HG03520 (cell line): Measurements from ENCODE around the gene CCDC81.

Experiments used
- ATAC-seq: cut with Tn5 transposase; IDR thresholded peaks from one replicate; pipeline ENCODE4 v1.9.1; 2021; ENCODE audit warnings: mild to moderate bottlenecking, moderate library complexity; ENCODE audit not compliant: unreplicated experiment

The CCDC81 gene

GRCh38 chr11:86438685-86439084 lies 64.0 kb downstream of the CCDC81 start:
- ATAC-seq, result no peak

GRCh38 chr11:86440305-86440716 lies 65.6 kb downstream of the CCDC81 start:
- ATAC-seq, result no peak

GRCh38 chr11:86440843-86441242 lies 66.2 kb downstream of the CCDC81 start:
- no peak for ATAC-seq

- ATAC-seq, result no peak
These were observed 67.7 kb downstream of the CCDC81 start for GRCh38 chr11:86442420-86442819.

GRCh38 chr11:86442827-86443226 lies 68.1 kb downstream of the CCDC81 start:
- no peak for ATAC-seq

GRCh38 chr11:86443415-86443814 lies 68.7 kb downstream of the CCDC81 start:
- ATAC-seq, result no peak

- no peak for ATAC-seq
These were observed 70.3 kb downstream of the CCDC81 start for GRCh38 chr11:86444981-86445380.

- ATAC-seq, result no peak
These were observed 71.7 kb downstream of the CCDC81 start for GRCh38 chr11:86446163-86446923.

- ATAC-seq, result no peak
These were observed 72.2 kb downstream of the CCDC81 start for GRCh38 chr11:86446924-86447285.

- no peak for ATAC-seq
These were observed 73.2 kb downstream of the CCDC81 start for GRCh38 chr11:86447763-86448480.

GRCh38 chr11:86449993-86450629 lies 75.4 kb downstream of the CCDC81 start:
- no peak for ATAC-seq

- ATAC-seq, result no peak
These were observed 78.8 kb downstream of the CCDC81 start for GRCh38 chr11:86453290-86454030.

GRCh38 chr11:86456075-86456939 lies 81.6 kb downstream of the CCDC81 start:
- ATAC-seq, result peak; percentile 81

GRCh38 chr11:86458294-86459001 lies 83.8 kb downstream of the CCDC81 start:
- ATAC-seq, result no peak

GRCh38 chr11:86459002-86459385 lies 84.3 kb downstream of the CCDC81 start:
- ATAC-seq, result no peak

GRCh38 chr11:86459682-86460460 lies 85.2 kb downstream of the CCDC81 start:
- no peak for ATAC-seq

GRCh38 chr11:86460461-86461385 lies 86.0 kb downstream of the CCDC81 start:
- ATAC-seq, result no peak

GRCh38 chr11:86461892-86462291 lies 87.2 kb downstream of the CCDC81 start:
- no peak for ATAC-seq
